ENCODE data around the gene SULF2.

Gene SULF2

DNA sequence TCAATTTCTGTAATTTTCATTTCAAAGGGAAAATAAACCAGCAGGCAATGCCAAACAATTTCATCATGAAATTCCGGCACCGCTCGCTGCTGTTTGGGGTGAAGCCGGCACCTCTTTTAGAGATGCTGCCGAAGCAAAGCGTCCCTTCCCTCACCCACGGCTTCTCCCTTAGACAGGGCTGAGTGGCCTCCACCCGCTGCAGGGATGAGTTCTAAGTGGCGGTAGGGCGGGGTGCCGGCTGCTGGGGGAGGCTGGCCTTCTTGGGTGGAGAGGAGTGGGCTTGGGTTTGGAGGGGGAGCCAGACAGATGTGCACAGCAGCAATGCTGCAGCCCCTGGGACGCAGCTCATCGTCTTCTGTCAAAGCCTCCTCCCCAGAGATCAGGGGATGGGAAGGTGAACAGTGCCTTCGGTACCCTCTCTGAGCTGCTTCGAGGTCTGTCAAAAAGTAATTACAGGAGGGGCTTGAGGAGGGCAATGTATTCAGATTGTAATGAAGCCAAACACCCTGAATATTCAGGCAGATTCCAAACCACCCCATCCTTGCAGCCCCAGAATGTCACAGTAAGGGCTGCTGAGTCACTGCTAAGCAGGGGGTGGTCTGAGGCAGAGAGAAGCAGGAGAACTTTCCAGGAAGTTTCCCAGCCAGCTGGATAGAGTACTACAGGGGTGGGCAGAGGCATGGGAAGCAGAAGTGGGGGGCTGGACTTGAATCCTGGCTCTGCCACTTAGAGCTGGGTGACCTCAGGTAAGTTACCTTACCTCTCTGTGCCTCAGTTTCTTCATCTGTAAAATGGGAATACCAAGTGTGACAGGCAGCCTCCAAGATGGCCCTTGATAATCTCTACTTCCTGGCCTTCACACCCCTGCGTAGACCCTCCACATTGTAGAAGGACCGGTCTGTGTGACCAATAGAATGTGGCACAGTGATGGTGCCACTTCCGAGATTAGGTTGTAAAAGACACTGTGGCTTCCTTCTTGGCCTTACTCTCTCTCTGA lies 96.6 kb downstream of the SULF2 start:
- H3K4me3 ChIP-seq (ENCODE audit: low read depth, low read length): no peak overlapping the region
- TF ChIP-seq, protein P1, sequence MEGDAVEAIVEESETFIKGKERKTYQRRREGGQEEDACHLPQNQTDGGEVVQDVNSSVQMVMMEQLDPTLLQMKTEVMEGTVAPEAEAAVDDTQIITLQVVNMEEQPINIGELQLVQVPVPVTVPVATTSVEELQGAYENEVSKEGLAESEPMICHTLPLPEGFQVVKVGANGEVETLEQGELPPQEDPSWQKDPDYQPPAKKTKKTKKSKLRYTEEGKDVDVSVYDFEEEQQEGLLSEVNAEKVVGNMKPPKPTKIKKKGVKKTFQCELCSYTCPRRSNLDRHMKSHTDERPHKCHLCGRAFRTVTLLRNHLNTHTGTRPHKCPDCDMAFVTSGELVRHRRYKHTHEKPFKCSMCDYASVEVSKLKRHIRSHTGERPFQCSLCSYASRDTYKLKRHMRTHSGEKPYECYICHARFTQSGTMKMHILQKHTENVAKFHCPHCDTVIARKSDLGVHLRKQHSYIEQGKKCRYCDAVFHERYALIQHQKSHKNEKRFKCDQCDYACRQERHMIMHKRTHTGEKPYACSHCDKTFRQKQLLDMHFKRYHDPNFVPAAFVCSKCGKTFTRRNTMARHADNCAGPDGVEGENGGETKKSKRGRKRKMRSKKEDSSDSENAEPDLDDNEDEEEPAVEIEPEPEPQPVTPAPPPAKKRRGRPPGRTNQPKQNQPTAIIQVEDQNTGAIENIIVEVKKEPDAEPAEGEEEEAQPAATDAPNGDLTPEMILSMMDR (IDR thresholded peaks at IDR 0.05; ENCODE audit: borderline replicate concordance, insufficient read depth, low read depth, low read length): no peak

DNA sequence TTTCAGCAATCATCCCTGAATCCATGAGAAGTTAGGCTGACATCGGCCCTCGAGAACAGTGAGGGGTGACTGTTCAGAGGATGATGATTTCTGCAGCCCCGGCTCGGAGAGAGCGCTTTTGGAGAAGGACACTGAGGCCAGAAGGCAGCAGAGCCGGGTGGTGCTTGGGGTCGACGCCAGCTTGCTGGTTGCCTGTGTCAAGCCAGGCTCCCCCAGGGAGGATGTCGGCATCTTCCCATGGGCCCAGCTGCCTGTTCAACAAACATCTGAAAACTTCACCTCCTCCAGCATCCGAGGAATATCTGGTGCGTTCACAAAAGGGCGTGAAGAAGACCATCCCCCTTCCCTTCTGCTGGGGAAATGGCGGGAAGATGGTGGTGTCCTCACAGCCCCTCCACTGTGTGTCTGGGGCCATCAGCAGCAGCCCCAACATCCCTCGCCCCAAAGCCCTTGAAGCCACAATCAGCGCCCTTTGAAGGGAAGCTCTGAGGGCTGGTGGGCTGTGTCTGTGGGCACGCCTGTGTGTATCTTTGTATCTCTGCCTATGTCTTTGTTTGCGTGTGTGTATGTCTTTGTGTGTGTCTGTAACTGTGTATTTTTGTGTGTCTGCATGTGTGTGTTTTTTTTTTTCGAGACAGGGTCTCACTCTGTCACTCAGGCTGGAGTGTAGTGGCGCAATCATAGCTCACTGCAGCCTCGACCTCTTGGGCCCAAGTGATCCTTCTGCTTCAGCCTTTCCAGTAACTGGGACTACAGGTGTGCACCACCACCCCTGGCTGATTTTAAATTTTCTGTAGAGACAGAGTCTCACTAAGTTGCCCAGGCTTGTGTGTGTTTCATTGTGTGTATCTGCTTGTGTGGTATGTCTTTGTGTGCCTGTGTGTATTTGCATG lies 97.9 kb downstream of the SULF2 start:
- TF ChIP-seq, protein P1 (IDR thresholded peaks at IDR 0.05; ENCODE audit: borderline replicate concordance, insufficient read depth, low read depth, low read length): no peak
- no peak overlapping the region for H3K4me3 ChIP-seq (ENCODE audit: low read depth, low read length)

DNA sequence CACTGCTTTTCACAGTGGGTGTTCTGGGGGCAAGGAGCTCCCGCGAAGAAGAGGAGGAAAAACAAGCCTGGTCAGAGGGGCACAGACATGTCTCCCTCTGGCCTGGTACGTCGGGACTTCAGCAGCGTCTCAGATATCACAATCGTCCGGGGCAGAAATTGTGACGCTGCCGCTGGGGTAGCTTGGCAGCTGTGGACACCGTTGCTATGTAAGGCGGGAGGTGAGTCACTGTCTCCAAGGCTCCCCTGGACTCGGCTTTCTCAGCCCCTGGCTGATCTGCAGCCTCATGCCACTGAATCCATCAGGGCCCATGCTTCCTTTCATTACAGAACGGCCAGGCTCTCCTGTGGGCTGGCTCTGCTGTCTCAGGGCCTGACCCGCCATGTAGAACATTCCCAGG lies 98.7 kb downstream of the SULF2 start:
- TF ChIP-seq, protein P1 (IDR thresholded peaks at IDR 0.05; ENCODE audit: borderline replicate concordance, insufficient read depth, low read depth, low read length): no peak
- no peak overlapping the region for H3K4me3 ChIP-seq (ENCODE audit: low read depth, low read length)

DNA sequence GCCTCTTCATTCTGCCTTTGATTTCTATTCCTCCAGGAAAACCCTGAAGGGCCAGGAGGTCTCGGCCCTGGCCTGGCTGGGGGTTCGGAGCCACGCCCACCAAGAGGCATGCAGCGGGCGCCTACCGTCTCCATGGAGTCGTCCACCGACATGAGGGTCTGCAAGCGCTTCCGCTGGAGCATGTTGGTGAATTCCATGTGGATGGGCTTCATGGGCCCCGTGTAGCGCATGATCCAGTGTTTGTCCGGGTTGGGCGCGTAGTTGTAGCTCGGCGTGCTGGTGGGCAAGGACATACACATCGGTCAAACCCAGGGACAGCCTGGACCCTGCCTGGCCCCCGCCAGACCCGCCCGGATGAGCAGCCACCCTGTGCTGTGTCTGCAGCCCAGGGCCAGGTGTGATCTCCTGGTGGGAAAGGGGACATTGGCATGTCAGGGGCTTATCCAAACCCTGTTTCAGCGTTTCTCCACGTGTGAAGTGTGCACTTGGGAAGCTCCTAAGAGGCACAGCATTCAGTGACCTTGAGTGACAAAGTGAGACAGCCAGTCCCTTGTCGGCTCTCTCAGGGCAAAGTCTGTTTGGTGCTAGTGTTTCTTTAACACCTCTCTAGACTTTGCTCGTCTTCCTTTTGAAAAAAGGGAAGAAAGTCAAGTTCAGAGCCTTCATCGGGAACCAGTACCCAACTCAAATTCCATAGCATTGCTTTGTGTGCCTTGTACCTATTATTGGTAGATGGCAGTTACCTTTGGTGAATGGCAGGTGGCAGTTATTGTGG lies 100.8 kb downstream of the SULF2 start:
- no peak overlapping the region for H3K4me3 ChIP-seq (ENCODE audit: low read depth, low read length)
- TF ChIP-seq, protein P1 (IDR thresholded peaks at IDR 0.05; ENCODE audit: borderline replicate concordance, insufficient read depth, low read depth, low read length): no peak

DNA sequence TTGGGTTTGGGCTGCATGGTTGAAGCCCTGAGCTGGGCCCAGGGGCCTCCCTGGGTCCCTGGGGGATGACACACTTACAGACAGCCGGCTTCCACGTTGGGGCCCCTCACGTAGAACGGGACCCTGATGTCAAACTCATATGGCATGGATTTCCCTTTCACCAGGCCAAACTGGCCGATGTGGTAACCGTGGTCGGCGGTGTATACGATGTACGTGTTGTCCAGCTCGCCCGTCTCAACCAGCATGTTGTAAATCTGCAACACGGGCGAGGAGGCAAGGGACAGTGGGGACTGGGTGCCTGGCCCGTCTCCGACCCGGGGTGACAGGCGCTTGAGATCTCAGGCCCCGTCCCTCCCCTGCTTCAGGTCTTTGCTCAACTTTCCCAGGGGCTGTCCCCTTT lies 102.4 kb downstream of the SULF2 start:
- H3K4me3 ChIP-seq (ENCODE audit: low read depth, low read length): no peak overlapping the region
- TF ChIP-seq, protein P1 (IDR thresholded peaks at IDR 0.05; ENCODE audit: borderline replicate concordance, insufficient read depth, low read depth, low read length): no peak

DNA sequence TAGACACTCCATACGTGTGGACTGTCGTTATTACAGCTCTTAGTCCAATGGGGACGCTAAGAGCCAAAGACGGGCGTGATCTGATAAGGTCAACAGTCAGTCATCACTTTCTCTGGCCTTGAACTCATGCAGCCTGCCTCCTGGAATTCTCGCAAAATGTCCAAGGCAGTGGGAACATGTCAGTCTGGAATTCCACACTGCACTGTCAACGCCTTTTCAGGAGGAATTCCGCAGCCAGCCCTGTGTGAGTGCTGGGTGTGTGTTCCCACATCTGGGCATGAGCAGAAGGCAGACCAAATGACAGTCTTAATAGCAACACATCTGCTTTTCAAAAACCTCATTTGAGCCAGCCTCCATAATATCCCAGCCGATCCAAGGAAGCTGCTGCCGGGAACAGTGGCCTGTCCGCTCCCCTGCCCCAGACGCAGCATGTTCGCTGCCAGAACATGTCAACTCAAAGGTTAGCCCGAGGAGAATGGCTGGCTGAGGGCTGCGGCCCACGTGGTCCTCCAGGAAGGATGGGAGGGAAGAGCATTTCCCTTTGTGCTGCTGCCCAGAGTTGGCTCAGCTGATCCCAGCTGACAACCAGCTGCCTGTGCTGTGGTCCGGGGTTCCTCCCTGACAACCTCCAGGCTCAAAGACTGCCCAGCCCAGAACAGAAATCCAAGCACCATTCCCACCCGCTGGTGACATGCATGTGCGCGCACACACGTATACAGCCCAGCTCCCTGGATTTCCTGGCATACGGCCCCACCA lies 103.1 kb downstream of the SULF2 start:
- TF ChIP-seq, protein P1 (IDR thresholded peaks at IDR 0.05; ENCODE audit: borderline replicate concordance, insufficient read depth, low read depth, low read length): no peak
- no peak overlapping the region for H3K4me3 ChIP-seq (ENCODE audit: low read depth, low read length)

Measured in GM12875 (cell line).